ENCODE data around the gene METRNL.

DNA sequence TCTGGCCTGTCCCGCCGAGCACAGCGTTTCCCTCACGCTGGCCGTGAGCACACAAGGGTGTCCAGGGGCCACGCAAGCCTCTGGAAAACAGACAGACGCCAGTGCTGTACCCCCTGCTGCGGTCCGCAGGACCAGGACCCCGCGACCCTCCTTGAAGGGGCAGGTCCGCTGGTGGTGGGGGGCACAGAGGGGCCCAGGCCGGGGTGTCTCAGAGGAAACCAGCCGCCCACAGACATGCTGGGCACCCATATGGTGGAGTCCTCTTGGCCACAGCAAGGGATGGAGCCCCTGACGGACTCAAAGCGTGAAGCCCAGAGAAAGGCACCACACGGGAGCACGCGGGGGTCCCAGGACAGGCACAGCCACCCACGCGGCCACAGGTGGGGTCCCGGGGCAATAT, 34.4 kb downstream of the METRNL start:
- TF ChIP-seq, protein P1, sequence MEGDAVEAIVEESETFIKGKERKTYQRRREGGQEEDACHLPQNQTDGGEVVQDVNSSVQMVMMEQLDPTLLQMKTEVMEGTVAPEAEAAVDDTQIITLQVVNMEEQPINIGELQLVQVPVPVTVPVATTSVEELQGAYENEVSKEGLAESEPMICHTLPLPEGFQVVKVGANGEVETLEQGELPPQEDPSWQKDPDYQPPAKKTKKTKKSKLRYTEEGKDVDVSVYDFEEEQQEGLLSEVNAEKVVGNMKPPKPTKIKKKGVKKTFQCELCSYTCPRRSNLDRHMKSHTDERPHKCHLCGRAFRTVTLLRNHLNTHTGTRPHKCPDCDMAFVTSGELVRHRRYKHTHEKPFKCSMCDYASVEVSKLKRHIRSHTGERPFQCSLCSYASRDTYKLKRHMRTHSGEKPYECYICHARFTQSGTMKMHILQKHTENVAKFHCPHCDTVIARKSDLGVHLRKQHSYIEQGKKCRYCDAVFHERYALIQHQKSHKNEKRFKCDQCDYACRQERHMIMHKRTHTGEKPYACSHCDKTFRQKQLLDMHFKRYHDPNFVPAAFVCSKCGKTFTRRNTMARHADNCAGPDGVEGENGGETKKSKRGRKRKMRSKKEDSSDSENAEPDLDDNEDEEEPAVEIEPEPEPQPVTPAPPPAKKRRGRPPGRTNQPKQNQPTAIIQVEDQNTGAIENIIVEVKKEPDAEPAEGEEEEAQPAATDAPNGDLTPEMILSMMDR (IDR thresholded peaks at IDR 0.05), result no peak
- no peak for TF ChIP-seq TCF7L2 (IDR thresholded peaks at IDR 0.05; ENCODE audit: low read depth, low read length)

Measured in Panc1 (cell line).